Inflammatory macrophage treated with lipopolysaccharide for 4 hours (primary cell): ENCODE data around the gene RSPH6A.

ENCODE experiments used
- DNase-seq: peaks from one replicate; pipeline ENCODE4 v3.0.0-alpha.2; 2020

The RSPH6A gene

DNA sequence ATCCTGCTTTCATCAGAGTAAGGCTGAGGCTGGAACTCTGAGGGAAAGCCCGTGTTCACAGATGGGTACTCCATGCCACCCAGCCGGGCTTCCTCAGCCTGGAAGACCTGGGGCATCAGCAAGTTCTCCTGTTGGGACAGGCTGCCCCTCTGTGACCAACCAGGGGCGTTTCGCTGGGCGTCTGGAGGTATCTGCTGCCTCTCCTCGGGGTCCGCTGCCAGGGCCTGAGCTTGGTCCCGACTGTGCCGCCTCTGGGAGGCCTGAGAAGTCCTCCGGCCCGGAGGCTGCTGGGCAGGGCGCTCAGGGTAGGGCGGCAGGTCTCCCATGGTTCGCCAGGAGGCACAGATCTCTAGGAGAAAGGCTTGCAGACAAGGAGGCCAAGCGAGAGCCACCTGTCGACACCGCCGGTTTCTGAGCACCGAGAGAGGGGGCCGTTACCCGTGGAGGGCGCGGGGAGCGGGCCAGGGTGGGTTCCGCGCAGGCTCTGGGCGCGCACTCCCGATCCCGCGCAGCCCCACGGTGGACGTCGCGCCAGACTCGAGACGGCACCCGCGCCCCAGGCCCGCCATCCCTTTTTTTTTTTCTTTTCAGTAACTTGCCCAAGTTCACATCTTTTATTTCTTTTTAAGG is at the start of gene RSPH6A:
Gene RSPH6A, minus strand, starts transcription at position 458 of the 630 bp plus-strand sequence. Its CDS starts 132 bp downstream, at position 326.
- DNase-seq = no peak

- DNase-seq = no peak
Measured at GRCh38 chr19:45864629-45865082, 49.5 kb upstream of the RSPH6A start.

- peak; percentile 37 for DNase-seq
Measured at GRCh38 chr19:45863840-45864628, 48.9 kb upstream of the RSPH6A start, which contains the start of gene FOXA3. FOXA3 (plus strand) TSS chr19:45864326; CDS start chr19:45864457, 131 bp downstream.

- no peak for DNase-seq
Measured at GRCh38 chr19:45863335-45863839, 48.3 kb upstream of the RSPH6A start.

GRCh38 chr19:45862564-45863334 is 47.6 kb upstream of the RSPH6A start, which contains the start of gene SYMPK:
SYMPK (minus strand) TSS chr19:45863147; CDS start chr19:45854495, 8,652 bp downstream.
- peak; percentile 99 for DNase-seq

GRCh38 chr19:45862271-45862563 is 47.1 kb upstream of the RSPH6A start:
- DNase-seq = peak; percentile 1

DNA sequence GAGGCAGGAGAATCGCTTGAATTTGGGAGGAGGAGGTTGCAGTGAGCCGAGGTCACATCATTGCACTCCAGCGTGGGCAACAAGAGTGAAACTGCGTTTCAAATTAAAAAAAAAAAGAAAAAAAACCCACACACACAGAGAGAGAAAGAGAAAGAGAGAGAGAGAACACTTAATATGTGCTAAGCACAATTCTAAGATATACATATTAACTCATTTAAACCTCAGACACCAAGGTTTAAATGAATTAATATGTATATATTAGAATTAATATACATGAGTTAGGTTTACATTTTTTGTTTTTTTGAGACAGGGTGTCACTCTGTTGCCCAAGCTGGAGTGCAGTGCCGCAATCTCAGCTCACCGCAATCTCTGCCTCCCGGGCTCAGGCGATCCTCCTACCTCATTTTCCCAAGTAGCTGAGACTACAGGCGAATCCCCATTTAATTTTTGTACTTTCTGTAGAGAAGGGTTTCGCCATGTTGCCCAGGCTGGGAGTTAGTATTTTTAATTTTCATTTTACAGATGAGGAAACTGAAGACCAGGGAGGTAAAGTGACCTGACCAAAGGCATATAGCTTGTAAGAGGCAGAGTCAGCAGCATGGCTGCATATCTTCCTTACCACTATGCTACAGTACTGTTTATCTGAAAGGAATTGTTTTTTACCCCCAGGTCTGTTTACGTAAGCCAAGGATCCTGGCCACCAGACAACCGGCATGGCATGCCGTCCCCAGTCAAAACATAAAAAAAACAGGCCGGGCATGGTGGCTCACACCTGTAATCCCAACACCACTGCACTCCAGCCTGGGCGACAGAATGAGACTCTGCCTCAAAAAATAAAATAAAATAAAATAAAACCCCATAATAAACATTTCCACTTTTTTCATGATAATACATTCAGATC is 45.5 kb upstream of the RSPH6A start:
- peak; percentile 2 for DNase-seq

DNA sequence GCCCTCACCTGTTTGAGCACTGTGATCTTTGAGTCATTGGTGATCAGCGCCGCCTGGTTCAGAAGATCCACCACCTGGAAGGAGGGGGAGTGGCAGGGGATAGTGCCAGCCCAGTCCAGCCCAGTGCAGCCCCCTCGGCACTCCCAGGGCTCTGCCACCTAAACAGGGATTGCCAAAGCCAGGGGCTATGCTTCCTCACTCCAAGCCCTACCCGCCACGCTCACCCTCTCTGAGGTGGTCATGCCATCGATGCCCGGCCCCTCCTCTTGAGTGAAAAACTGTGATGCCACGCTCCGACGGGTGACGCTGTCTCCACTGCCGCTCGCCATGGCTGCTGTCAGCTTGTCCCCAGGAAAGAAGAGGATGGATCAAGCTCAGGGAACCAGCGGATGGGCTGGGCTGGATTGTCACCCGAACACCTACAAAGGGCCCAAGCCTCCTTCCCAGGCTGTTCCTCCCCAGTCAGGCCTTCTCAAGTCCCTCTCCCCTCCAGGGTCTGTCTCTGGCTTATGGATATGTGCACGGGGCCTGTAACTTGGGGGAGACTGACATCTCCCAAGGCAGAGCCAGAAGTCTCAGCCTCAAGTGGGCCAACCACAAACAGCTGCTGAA is 39.2 kb upstream of the RSPH6A start:
- DNase-seq = no peak

- DNase-seq = no peak
Measured at GRCh38 chr19:45852983-45853382, 37.9 kb upstream of the RSPH6A start.

DNA sequence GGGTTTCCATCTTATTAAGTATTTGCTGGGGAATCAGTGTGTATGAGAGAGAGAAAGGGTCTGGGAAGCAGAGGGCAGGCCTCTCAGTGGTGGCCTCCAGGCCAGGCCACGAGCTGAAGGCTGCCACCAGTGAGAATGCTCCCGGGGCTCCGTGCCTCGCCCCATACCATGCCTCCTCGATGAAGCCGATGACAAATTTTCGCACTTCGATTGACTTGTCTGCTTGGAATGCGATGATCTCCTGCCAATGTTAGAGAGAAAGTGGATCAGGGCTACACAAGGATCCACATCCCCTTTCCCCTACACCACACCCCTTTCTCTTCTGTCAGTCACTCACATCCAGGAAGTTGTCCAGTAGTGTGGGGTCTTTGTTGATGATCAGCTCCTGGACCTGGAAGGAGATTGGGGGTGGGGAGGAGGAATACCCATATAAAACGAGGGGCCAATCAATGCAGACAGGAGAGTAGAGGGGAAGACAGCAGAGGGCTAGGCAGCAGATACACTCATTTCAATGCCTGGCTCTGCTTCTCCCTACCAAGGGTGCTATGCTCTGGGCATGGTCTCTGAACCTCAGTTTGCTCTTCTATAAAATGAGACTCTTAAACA is 37.1 kb upstream of the RSPH6A start:
- no peak for DNase-seq

DNA sequence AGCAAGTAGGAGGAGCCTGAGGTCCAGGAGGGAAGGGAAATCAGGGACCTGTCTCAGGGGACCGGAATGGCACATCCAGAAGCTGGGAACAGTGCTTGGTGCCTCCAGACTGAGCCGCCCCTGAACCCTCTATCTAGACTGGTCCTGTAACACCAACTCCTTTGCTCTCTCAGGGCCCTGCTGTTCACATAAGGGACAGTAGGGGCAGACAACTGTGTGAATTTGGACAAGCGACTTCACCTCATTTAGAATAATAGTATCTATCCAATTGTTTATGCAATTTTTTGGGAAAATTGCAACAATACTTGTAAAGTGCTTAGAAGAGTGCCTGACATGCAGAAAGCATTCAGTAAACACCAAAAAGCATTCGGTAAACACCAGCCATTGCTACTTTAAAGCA is 33.8 kb upstream of the RSPH6A start:
- no peak for DNase-seq

DNA sequence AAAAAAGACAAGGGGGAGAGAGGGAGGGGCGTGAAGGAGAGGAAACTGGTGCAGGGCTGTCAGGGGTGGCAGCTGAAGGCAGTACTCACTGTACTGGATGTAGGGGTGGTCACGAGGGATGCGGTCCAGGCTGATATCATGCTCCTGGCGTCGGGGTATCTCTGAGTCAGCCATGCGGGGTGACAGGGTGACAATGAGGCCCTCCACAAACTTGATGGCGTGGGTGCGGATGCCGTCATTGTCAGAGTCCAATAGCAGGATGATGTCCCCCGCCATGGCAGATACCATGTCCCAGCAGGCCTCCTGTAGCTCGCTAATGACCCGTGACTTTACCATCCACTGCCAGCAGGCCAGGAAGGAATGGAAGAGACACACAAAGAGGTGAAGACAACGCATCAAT is 32.6 kb upstream of the RSPH6A start:
- no peak for DNase-seq

DNA sequence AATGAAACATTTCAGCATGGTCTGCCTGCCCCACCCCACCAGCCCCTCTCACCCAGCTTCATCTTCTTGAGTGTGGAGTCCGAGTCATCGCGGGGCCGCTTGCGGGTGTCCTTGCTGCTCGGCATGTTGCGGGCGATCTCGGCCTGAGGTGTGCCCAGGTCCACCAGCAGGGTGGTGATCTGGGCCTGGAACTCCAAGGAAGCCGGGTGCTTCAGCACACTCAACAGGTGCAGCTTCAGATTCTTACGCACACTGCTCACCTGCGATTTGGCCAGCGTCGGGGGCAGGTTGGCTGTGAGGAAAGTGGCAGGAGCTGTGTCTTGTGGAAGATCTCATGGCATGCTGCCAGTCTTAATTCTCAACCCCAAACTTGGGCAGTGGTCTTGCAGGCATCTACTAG is 27.1 kb upstream of the RSPH6A start:
- DNase-seq = no peak

DNA sequence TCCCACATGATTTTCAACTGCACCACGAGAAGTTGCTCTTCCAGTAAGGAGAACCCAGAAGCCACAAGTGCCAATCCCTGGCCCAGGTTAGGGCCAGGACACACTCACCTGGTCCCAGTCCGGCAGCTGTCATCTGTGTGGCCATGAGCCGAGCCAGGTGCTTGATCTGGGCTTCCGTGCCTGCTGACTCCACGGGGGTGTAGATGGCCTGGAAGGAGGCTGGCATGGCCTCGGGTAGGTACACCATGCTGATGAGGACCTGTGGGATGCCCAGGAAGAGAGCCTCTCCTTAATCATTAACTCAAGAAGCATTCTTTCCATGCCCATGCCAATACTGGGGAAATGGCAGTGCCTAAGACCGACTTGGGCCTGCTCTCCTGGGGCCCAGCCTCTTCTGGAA is 19.9 kb upstream of the RSPH6A start:
- no peak for DNase-seq

- DNase-seq = no peak
Measured at GRCh38 chr19:45828945-45829344, 13.8 kb upstream of the RSPH6A start.

- no peak for DNase-seq
Measured at GRCh38 chr19:45828523-45828922, 13.4 kb upstream of the RSPH6A start.

DNA sequence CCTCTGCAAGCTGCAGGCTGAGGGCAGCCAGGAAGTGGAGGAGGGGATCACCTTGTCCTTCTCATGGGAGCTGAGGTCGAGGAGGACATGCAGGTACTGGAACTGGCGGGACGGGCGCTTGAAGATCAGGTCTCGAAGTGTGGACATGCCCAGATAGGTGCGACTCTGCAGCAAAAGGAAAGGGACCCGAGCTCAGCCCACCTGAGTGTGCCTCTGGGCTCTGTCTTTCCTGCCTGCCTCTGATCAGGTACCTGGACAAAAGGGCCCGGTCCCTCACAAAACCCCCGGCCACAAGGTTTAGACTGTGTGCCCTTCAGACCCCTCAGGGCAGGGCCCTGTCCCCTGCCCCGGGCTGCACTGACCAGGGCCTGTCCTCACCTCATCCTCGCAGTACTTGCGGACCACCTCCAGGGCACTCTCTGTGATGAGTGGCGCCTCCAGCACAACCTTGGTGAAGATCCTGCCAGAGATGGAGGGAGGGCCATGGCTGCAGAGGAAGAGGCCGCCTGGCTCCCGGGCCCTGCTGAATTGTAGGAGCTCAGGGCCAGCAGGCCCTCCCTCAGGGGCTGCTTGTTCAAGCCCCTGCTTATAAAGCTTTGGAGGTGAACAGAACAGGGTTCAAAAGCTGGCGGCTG is 12.5 kb upstream of the RSPH6A start:
- DNase-seq = no peak

- DNase-seq = no peak
Measured at GRCh38 chr19:45826934-45827333, 11.8 kb upstream of the RSPH6A start.

DNA sequence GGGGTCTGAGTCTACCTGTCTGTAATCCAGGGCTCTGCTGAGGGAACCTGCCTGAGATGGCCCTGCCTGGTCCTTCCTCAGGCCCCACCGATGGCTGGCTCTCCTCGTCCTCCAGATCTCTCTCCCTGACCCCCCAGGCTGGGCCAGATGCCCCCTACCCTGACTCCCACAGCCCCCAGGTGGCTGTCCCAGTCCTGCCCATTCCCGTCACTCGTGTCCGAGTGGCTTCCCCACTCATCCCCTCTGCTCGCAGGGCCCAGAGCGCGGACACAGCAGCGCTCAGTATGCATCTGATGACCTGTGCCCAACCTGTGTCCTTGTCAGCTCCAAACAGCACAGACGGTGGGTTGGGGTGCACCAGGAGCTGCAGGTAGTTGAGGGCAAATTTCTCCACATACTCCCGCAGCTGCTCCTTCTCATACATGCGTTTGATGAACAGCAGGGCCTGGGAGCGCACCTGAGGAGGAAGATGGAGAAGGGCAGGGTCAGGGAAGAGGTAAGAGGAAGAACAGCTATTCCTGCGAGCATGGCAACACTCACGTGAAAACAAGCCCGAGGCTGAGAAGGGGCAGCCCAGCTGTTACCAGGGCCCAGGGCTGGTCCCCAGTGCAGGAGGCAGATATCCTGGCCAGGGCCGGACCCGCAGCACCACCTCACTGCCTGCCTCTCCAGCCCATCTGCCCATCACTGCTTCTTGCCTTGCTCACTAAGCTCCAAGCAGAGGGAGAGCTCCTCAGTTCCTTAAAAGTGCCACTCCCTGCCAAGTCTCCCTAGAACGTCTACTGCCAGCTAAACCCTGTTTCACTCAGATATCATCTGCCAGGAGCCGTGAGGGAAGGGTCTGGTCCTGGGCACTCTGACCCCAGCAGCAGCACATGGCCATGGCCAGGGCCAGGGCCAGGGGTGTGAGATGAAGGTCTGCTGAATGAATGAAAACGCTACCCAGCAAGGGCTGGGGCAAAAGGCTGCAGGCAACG is 11.1 kb upstream of the RSPH6A start:
- no peak for DNase-seq

- no peak for DNase-seq
Measured at GRCh38 chr19:45825263-45825605, 10.1 kb upstream of the RSPH6A start.
